ENCODE measurements around the gene SYCN.

The SYCN gene

DNA sequence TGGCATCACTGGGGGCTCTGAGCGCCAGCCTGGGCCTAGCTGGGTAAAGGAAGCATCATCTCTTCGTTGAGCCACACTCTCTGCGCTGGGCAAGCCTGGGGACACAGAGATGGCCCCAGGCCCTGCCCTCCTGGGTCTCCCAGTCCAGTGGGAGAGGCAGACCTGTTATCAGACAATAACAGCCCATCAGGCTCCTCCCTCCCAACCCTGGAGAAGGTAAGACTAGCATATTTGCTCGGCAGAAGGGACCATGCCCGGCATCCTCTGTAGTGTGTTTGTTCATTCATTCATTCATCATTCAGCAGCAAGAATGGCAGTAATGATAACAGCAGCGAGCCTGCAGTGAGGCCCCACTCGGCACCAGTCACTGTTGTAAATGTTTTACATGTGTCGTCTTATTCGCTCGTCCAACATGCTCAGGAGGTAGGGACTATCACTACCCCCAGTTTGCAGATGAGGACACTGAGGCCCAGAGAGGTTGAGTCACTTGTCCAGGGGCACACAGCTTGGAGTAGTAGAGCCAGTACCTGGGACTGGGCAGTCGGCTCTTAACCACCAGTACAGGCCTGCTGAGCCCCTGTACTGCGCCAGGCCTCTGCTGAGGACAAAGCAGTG is 45.3 kb downstream of the SYCN start:
- no peak overlapping the region for H3K4me2 ChIP-seq (ENCODE audit: low read length, poor library complexity, severe bottlenecking)
- H2BK5ac ChIP-seq (ENCODE audit: low read depth, low read length, poor library complexity, severe bottlenecking) = no peak overlapping the region
- no peak overlapping the region for H2AK5ac ChIP-seq (ENCODE audit: low read length, severe bottlenecking)
- no peak overlapping the region for H3K18ac ChIP-seq (ENCODE audit: low read depth in 1 of 2, low read length in 2 of 2)
- H2BK15ac ChIP-seq (ENCODE audit: low read depth, poor library complexity, severe bottlenecking) = no peak overlapping the region
- H3K27ac ChIP-seq (ENCODE audit: low read length, poor library complexity, severe bottlenecking) = no peak overlapping the region
- no peak overlapping the region for H3K14ac ChIP-seq (ENCODE audit: low read length in 2 of 2)
- peak overlapping the region; percentile 9 for H4K91ac ChIP-seq (ENCODE audit: low read length)
- H2AFZ ChIP-seq (ENCODE audit: low read depth, low read length) = no peak overlapping the region
- DNase-seq = no peak
- H3K9me3 ChIP-seq (ENCODE audit: control insufficient read depth, low read length) = no peaks in the 10 kb centered on the region
- no peak overlapping the region for H2BK120ac ChIP-seq (ENCODE audit: low read depth, low read length)
- H3K4ac ChIP-seq (ENCODE audit: low read depth in 1 of 2, low read length in 2 of 2) = no peak overlapping the region
- H4K8ac ChIP-seq (ENCODE audit: low read length) = no peak overlapping the region
- H3K4me3 ChIP-seq (ENCODE audit: insufficient read depth in 1 of 2, low read depth in 1 of 2, low read length in 2 of 2) = no peak overlapping the region
- 93% methylated on average over 12 of the region's 12 CpGs for WGBS
- H3K23ac ChIP-seq (ENCODE audit: low read length in 2 of 2) = no peak overlapping the region
- H2BK12ac ChIP-seq (ENCODE audit: low read length in 2 of 2) = no peak overlapping the region
- H3K36me3 ChIP-seq (ENCODE audit: control insufficient read depth in 1 of 2, insufficient read depth in 2 of 2, low read depth in 1 of 2, low read length in 2 of 2) = peaks cover 0 to 38% of the 10 kb centered on the region in 2 experiments
- H3K79me1 ChIP-seq (replicated peaks; ENCODE audit: low read length, poor library complexity, severe bottlenecking) = peaks cover 79% of the 10 kb centered on the region
- H3K9ac ChIP-seq (ENCODE audit: low read length) = no peak overlapping the region
- H3K4me1 ChIP-seq (ENCODE audit: control insufficient read depth, insufficient read depth, low read depth, low read length) = peaks cover 39% of the 10 kb centered on the region
- no peaks in the 10 kb centered on the region for H3K27me3 ChIP-seq (ENCODE audit: control insufficient read depth in 1 of 2, insufficient read depth in 1 of 2, low read length in 2 of 2)

- no peak for DNase-seq
- 98% methylated on average over 14 of the region's 15 CpGs for WGBS
- Histone ChIP-seq H3K23ac (ENCODE audit: low read length in 2 of 2) (no peak overlapping the region), H2BK15ac (ENCODE audit: low read depth, poor library complexity, severe bottlenecking) (no peak overlapping the region), H2BK12ac (ENCODE audit: low read length in 2 of 2) (peak overlapping the region in 1 of 2 experiments; percentile 8), H4K91ac (ENCODE audit: low read length) (peak overlapping the region; percentile 2), H3K18ac (ENCODE audit: low read depth in 1 of 2, low read length in 2 of 2) (peak overlapping the region in 1 of 2 experiments; percentile 79), H3K4me1 (ENCODE audit: control insufficient read depth, insufficient read depth, low read depth, low read length) (peaks cover 39% of the 10 kb centered on the region), H3K9ac (ENCODE audit: low read length) (no peak overlapping the region), H3K79me1 (replicated peaks; ENCODE audit: low read length, poor library complexity, severe bottlenecking) (peaks cover 73% of the 10 kb centered on the region), H2AFZ (ENCODE audit: low read depth, low read length) (no peak overlapping the region), H3K36me3 (ENCODE audit: control insufficient read depth in 1 of 2, insufficient read depth in 2 of 2, low read depth in 1 of 2, low read length in 2 of 2) (peaks cover 0 to 38% of the 10 kb centered on the region in 2 experiments), H2BK120ac (ENCODE audit: low read depth, low read length) (no peak overlapping the region), H3K4me2 (ENCODE audit: low read length, poor library complexity, severe bottlenecking) (no peak overlapping the region), H4K8ac (ENCODE audit: low read length) (no peak overlapping the region), H2BK5ac (ENCODE audit: low read depth, low read length, poor library complexity, severe bottlenecking) (no peak overlapping the region), H3K14ac (ENCODE audit: low read length in 2 of 2) (peak overlapping the region in 1 of 2 experiments; percentile 88), H3K27me3 (ENCODE audit: control insufficient read depth in 1 of 2, insufficient read depth in 1 of 2, low read length in 2 of 2) (no peaks in the 10 kb centered on the region), H3K4ac (ENCODE audit: low read depth in 1 of 2, low read length in 2 of 2) (no peak overlapping the region), H3K4me3 (ENCODE audit: insufficient read depth in 1 of 2, low read depth in 1 of 2, low read length in 2 of 2) (peak overlapping the region in 1 of 2 experiments; percentile 38), H3K9me3 (ENCODE audit: control insufficient read depth, low read length) (no peaks in the 10 kb centered on the region), H3K27ac (ENCODE audit: low read length, poor library complexity, severe bottlenecking) (no peak overlapping the region), H2AK5ac (ENCODE audit: low read length, severe bottlenecking) (no peak overlapping the region)
Observed at GRCh38 chr19:39157997-39158389, 46.1 kb downstream of the SYCN start.

GRCh38 chr19:39157275-39157996 is 46.6 kb downstream of the SYCN start:
- H3K14ac ChIP-seq (ENCODE audit: low read length in 2 of 2) = peak overlapping the region in 1 of 2 experiments; percentile 88
- peak overlapping the region; percentile 22 for H4K91ac ChIP-seq (ENCODE audit: low read length)
- H3K27ac ChIP-seq (ENCODE audit: low read length, poor library complexity, severe bottlenecking) = no peak overlapping the region
- no peak overlapping the region for H2BK12ac ChIP-seq (ENCODE audit: low read length in 2 of 2)
- H3K36me3 ChIP-seq (ENCODE audit: control insufficient read depth in 1 of 2, insufficient read depth in 2 of 2, low read depth in 1 of 2, low read length in 2 of 2) = peaks cover 0 to 38% of the 10 kb centered on the region in 2 experiments
- no peak overlapping the region for H2BK15ac ChIP-seq (ENCODE audit: low read depth, poor library complexity, severe bottlenecking)
- H2AFZ ChIP-seq (ENCODE audit: low read depth, low read length) = no peak overlapping the region
- peaks cover 38% of the 10 kb centered on the region for H3K4me1 ChIP-seq (ENCODE audit: control insufficient read depth, insufficient read depth, low read depth, low read length)
- no peak overlapping the region for H3K4me2 ChIP-seq (ENCODE audit: low read length, poor library complexity, severe bottlenecking)
- no peak overlapping the region for H2BK120ac ChIP-seq (ENCODE audit: low read depth, low read length)
- H3K27me3 ChIP-seq (ENCODE audit: control insufficient read depth in 1 of 2, insufficient read depth in 1 of 2, low read length in 2 of 2) = no peaks in the 10 kb centered on the region
- no peak overlapping the region for H3K23ac ChIP-seq (ENCODE audit: low read length in 2 of 2)
- peaks cover 71% of the 10 kb centered on the region for H3K79me1 ChIP-seq (replicated peaks; ENCODE audit: low read length, poor library complexity, severe bottlenecking)
- H3K4ac ChIP-seq (ENCODE audit: low read depth in 1 of 2, low read length in 2 of 2) = no peak overlapping the region
- peak overlapping the region; percentile 33 for H3K9ac ChIP-seq (ENCODE audit: low read length)
- H2BK5ac ChIP-seq (ENCODE audit: low read depth, low read length, poor library complexity, severe bottlenecking) = no peak overlapping the region
- H3K9me3 ChIP-seq (ENCODE audit: control insufficient read depth, low read length) = no peaks in the 10 kb centered on the region
- peak; percentile 42 for DNase-seq
- H3K18ac ChIP-seq (ENCODE audit: low read depth in 1 of 2, low read length in 2 of 2) = peak overlapping the region in 1 of 2 experiments; percentile 79
- 92% methylated on average over 23 of the region's 23 CpGs for WGBS
- H3K4me3 ChIP-seq (ENCODE audit: insufficient read depth in 1 of 2, low read depth in 1 of 2, low read length in 2 of 2) = peak overlapping the region in 1 of 2 experiments; percentile 62
- H2AK5ac ChIP-seq (ENCODE audit: low read length, severe bottlenecking) = peak overlapping the region; percentile 43
- H4K8ac ChIP-seq (ENCODE audit: low read length) = no peak overlapping the region
